NCI-H2196 (cell line): Measurements from ENCODE around the gene HPS5.
"Not testable (repeated sequence)": the region's sequence is repeated elsewhere in the genome, so short reads cannot be mapped to it uniquely, and the experiment has no call there.

Source experiments
- DNase-seq: peaks from one replicate; lab custom pipeline; 2025; ENCODE audit not compliant: unreplicated experiment; lab: John Stamatoyannopoulos, UW

Gene HPS5

GRCh38 chr11:18271206-18271605 is 50.7 kb downstream of the HPS5 start:
- no peak for DNase-seq

DNA sequence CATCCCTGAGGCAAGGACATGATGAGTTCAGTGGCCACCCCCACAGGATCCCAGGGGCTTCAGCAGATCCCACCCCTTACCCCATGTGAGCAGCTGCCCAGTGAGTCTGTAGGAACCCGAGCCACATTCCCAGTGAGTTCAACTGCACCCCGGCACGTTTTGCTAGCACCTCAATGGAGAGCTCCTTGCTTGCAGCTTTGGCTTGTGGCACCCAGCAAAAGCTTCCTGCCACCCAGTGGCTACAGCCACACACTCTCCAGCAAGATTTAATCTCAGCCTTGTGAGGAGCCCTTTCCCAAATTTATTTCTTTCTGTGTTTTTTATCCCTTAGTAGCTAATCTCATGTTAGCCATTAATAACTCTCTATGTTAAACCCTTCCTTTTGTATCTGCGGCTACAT is 51.8 kb downstream of the HPS5 start:
- DNase-seq: no peak

DNA sequence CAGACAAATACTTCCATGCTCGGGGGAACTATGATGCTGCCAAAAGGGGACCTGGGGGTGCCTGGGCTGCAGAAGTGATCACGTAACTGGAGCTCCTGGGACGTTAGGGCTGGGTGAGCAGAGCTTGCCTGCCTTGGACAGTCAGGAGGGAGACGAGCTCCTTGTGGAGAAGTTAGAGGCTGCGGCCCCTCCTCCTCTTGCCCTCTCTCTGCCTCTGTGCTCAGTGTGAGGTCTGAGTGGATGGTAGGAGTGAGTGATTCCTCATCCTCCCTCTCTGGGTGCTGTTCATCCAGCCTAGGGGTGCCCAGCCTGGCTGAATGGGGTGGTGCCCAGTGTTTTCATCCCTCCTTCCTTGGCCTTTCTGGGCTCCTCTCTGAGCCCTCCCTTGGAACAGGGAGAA is 52.7 kb downstream of the HPS5 start:
- DNase-seq: not testable (repeated sequence)

DNA sequence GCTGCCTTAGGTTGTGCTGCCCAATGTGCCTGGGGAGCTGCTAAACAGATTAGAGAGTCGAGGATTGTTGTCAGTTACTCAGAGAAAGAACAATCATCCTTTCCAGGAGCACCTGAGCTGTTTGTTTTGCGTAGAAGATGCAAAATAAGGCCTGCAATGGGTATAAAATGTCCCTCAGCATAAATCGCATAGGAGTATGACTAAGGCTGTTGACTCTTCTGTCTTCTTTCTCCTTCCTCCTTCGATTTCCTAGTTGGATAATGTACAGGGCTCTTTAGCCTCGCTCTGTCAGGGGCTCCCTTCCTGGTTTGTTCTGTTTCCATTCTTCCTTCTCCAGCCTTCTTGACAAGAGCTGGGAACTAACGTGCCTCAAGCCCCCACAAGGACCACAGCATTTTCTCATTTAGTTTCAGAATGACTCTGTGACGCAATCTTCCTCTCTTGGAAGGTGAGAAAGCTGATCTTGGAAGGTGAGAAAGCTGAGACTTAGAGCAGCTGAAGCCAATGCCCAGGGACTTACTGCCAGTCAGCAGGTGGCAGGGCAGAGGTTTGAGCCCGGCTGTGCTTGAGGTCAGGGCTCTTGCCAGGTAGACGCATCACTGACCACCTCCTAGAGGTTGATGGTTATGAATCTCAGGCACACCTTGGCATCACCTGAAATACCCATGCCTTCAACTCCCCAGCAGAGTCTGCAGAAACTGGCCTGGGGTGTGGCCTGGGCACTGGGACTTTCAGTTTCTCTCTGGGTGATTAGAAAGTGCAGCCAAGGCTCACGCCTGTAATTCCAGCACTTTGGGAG is 54.4 kb downstream of the HPS5 start:
- DNase-seq: not testable (repeated sequence)

DNA sequence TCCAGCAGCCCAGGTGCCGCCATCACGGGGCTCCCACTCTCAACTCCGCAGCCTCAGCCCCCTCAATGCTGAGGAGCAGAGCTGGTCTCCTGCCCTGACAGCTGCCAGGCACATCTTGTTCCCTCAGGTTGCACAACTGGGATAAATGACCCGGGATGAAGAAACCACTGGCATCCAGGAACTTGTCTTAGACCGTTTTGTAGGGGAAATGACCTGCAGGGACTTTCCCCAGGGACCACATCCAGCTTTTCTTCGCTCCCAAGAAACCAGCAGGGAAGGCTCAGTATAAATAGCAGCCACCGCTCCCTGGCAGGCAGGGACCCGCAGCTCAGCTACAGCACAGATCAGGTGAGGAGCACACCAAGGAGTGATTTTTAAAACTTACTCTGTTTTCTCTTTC is 56.0 kb downstream of the HPS5 start, which contains the start of gene SAA1:
Gene SAA1 (plus strand): TSS at position 316 of the 400 bp plus-strand sequence. CDS start 624 bp downstream, outside the sequence.
- no peak for DNase-seq

DNA sequence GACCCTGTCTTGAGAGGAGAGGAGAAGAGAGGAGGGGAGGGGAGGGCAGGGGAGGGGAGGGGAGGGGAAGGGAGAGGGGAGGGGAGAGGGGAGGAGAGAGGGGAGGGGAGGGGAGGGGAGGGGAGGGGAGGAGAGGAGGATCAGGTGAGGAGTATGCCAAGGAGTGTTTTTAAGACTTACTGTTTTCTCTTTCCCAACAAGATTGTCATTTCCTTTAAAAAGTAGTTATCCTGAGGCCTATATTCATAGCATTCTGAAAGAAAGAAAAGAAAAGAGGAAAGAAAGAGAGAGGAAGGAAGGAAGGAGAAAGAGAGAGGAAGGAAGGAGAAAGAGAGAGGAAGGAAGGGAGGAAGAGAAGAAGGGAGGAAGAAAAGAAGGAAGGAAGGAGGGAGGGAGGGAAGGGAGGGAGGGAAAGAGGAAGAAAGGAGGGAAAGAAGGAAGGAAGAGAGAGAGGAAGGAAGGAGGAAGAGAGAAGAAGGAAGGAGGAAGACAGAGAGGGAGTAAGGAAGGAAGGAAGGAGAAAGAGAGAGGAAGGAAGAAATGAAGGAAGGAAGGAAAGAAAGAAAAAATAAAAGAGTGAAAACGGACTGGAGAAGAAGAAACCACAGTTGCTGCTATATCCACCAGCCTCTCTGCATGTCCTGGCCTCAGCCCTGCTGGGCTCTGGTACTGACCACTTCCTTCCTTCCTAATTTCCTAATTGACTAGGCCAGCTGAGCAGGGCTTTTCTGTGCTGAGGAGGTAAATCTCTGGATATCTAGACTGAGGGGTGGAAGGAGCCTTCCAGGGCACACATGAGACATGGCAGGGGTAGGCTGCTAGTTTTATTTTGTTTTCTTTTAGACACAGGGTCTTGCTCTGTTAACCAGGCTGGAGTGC is 57.0 kb downstream of the HPS5 start:
- no peak for DNase-seq

- no peak for DNase-seq
Observed at GRCh38 chr11:18264035-18264434, 57.9 kb downstream of the HPS5 start.

- not testable (repeated sequence) for DNase-seq
Observed at GRCh38 chr11:18262681-18263350, 59.1 kb downstream of the HPS5 start.

- no peak for DNase-seq
Observed at GRCh38 chr11:18261721-18262120, 60.2 kb downstream of the HPS5 start.

DNA sequence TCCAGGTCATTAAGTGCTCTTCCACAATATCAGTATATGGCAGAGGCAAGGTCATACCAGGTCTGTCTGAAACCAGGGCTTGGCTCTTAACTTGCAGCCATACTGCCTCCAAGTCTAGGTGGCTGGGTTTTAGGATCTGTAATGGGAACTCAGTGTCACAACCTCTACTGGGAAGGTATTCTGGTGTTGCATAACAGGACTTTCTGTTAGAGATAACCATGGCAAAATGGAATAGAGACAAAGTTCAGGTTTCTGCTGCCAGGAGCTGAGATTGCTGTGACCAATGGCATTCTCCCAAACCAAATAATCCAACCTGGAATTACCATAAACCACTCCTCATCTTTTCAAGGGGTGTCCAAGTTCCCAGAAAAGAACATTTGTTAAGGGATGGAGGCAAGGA is 62.7 kb downstream of the HPS5 start:
- DNase-seq: no peak

- no peak for DNase-seq
Observed at GRCh38 chr11:18254781-18255361, 67.1 kb downstream of the HPS5 start.

GRCh38 chr11:18253778-18254338 is 68.1 kb downstream of the HPS5 start:
- DNase-seq: no peak

DNA sequence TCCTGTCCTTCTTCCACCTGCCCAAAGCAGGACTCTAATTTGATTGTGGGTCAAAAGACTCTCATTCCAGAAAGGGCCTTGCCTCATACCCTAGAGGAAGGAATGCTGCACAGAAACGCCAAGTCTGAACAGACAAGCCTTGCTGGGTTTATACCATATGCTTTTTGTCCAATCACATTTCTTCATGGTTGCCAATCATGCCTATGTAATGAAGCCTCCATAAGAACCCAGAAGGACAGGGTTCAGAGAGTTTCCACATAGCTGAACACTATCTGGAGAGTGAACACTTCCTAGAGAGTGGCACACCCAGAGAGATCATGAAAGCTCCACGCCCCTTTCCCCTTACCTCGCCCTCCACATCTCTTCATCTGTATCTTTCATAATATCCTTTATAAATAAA is 68.7 kb downstream of the HPS5 start:
- no peak for DNase-seq

DNA sequence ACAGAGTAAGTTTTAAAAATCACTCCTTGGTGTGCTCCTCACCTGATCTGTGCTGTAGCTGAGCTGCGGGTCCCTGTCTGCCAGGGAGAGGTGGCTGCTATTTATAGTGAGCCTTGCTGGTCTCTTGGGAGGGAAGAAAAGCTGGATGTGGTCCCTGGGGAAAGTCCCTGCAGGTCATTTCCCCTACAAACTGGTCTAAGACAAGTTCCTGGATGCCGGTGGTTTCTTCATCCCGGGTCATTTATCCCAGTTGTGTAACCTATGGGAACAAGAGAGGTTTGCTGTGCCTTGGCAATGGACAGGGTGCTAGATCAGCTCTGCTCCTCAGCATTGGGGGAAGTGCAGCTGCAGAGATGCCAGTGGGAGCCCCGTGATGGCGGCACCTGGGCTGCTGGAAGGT is 73.4 kb downstream of the HPS5 start, which contains the start of gene SAA2:
Gene SAA2 (minus strand): TSS at position 108 of the 400 bp plus-strand sequence. CDS start 657 bp downstream, outside the sequence.
- no peak for DNase-seq

DNA sequence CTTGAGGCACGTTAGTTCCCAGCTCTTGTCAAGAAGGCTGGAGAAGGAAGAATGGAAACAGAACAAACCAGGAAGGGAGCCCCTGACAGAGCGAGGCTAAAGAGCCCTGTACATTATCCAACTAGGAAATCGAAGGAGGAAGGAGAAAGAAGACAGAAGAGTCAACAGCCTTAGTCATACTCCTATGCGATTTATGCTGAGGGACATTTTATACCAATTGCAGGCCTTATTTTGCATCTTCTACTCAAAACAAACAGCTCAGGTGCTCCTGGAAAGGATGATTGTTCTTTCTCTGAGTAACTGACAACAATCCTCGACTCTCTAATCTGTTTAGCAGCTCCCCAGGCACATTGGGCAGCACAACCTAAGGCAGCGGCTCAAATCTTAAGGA is 74.8 kb downstream of the HPS5 start:
- not testable (repeated sequence) for DNase-seq

- not testable (repeated sequence) for DNase-seq
Observed at GRCh38 chr11:18246379-18247190, 75.4 kb downstream of the HPS5 start.

DNA sequence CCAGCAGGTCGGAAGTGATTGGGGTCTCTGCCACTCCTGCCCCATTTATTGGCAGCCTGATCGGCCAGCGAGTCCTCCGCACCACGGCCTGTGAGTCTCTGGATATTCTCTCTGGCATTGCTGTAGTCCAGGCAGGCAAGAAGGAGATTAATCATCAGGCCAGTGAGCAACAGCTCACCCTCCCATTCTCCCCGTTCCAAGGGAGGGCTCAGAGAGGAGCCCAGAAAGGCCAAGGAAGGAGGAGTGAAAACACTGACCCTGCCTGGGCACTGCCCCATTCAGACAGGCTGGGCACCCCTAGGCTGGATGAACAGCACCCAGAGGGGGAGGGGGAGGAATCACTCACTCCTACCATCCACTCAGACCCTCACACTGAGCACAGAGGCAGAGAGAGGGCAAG is 76.5 kb downstream of the HPS5 start:
- no peak for DNase-seq

DNA sequence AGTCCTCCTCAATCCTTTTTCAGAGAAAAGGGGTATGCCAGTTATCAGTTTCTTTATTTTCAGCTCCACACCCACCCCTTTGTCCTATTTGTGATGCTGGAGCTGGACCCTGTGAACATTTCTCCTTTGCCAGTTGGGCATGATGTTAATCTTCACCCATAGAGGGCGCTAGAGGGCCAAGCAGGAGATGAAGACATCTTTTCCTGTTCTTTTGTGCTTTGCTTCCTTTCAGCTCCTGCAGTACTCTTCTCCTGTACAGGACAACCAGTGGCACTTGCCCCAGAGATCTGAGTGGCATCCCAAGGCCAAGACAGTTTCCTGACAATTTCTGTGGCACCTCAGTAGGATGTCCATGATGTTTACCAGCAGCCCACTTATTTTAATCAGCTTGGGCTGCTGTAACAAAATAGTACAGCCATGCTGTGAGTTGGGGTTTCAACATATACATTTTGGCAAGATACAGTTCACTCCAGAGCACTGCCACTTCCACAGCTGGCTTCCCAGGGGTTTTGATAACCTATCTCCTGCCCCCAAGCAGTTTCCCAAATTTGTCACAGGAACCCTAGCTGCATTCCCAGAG is 78.1 kb downstream of the HPS5 start:
- peak; percentile 56 for DNase-seq

DNA sequence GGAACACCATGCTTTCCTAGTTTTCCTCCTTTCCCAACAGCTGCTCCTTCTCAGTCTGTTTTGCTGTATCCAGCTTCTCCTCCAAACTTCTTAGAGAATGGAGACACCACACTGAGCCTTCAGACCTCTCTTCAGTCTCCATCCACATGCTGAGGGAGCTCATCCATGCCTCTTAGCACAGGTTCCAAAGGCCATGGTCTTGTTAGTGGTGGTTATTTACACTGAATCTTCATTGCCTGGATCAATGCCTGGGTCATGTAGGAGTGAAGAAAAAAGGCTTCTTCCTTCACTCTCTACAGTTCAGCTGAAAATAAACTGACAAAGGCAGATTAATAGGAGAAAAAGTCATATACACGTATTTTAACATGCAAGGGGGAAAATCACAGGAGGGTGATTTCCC is 82.3 kb downstream of the HPS5 start:
- DNase-seq: no peak
